H1 (cell line): ENCODE results near the gene LAMA3. TPM values are rescaled to one million over a fixed set of nuclear protein-coding genes. Genes with fewer than 3 reads are reported as not detected.

ENCODE experiments used
- CTCF ChIA-PET: fragments of 300-600 bp; sonication (Branson Sonifier 250); formaldehyde crosslinking; loops from one replicate; lab custom pipeline; 2021; ENCODE audit not compliant: partially characterized antibody; lab: Charles Lee
- POLR2A ChIA-PET: fragments of 300-600 bp; sonication (Branson Sonifier 250); formaldehyde crosslinking; loops from one replicate; lab custom pipeline; 2021; ENCODE audit warnings: inconsistent platforms; ENCODE audit not compliant: partially characterized antibody; lab: Charles Lee
- DNase-seq, 2 experiments: peaks; one replicate each; pipeline versions ENCODE4 v3.0.0 to v3.0.0-alpha.2; 2010 to 2022; ENCODE audit warnings: low spot score in 2 of 2, low read depth in 1 of 2, mixed read lengths in 1 of 2
- FAIRE-seq: peaks from 2 replicates; lab custom pipeline; 2011; peaks lifted over from hg19 to GRCh38; lab: Jason Lieb, UNC
- H2AFZ ChIP-seq: 2 replicates; pipeline ENCODE4 v1.8.1; 2012; ENCODE audit warnings: low read length, inconsistent platforms
- H2AK5ac ChIP-seq: 2 replicates; pipeline ENCODE4 v1.6.1; 2013; ENCODE audit warnings: low read depth, low read length
- H2BK120ac ChIP-seq: replicated peaks from 2 replicates; pipeline ENCODE3; 2013; ENCODE audit warnings: low read depth, low read length, inconsistent platforms
- H2BK12ac ChIP-seq: 2 replicates; pipeline ENCODE4 v1.6.1; 2013; ENCODE audit warnings: low read depth, low read length
- H2BK15ac ChIP-seq: 2 replicates; pipeline ENCODE4 v1.6.1; 2013; ENCODE audit warnings: low read length
- H2BK20ac ChIP-seq: 2 replicates; pipeline ENCODE4 v1.6.1; 2013; ENCODE audit warnings: low read length
- H2BK5ac ChIP-seq: 2 replicates; pipeline ENCODE4 v1.6.1; 2013; ENCODE audit warnings: low read depth, low read length
- H3K14ac ChIP-seq: 2 replicates; pipeline ENCODE4 v1.6.1; 2013; ENCODE audit warnings: inconsistent platforms; ENCODE audit not compliant: insufficient read length
- H3K18ac ChIP-seq: 2 replicates; pipeline ENCODE4 v1.6.1; 2013; ENCODE audit warnings: low read length; ENCODE audit errors: extremely low read depth
- H3K23ac ChIP-seq: 2 replicates; pipeline ENCODE4 v1.6.1; 2013; ENCODE audit warnings: inconsistent platforms; ENCODE audit not compliant: insufficient read length
- H3K23me2 ChIP-seq: 2 replicates; pipeline ENCODE4 v1.6.1; 2013; ENCODE audit warnings: low read depth, low read length
- H3K27ac ChIP-seq: 2 replicates; pipeline ENCODE4 v1.6.1; 2011; ENCODE audit warnings: low read depth, low read length, inconsistent platforms
- H3K27me3 ChIP-seq, 4 experiments: replicated peaks in 1 of 4; 1 replicate in 1 of 4; 2 replicates in 3 of 4; pipeline versions ENCODE4 v1.6.1 to v1.8.1; 2011 to 2013; ENCODE audit warnings: low read length in 3 of 4, mild to moderate bottlenecking in 3 of 4, inconsistent platforms in 2 of 4, mixed read lengths in 2 of 4, moderate library complexity in 1 of 4; ENCODE audit not compliant: control insufficient read depth in 3 of 4, insufficient read depth in 3 of 4; ENCODE audit errors: extremely low read depth in 1 of 4
- H3K36me3 ChIP-seq, 4 experiments: 2 replicates each; pipeline versions ENCODE4 v1.6.1 to v1.8.1; 2011 to 2013; ENCODE audit warnings: mild to moderate bottlenecking in 4 of 4, low read length in 3 of 4, moderate library complexity in 2 of 4, control low read depth in 1 of 4, inconsistent platforms in 1 of 4; ENCODE audit not compliant: insufficient read depth in 4 of 4, control insufficient read depth in 2 of 4
- H3K4ac ChIP-seq: replicated peaks from 2 replicates; pipeline ENCODE3; 2013; ENCODE audit warnings: low read length, low read depth, mixed read lengths, inconsistent platforms; ENCODE audit not compliant: insufficient read length
- H3K4me1 ChIP-seq, 4 experiments: replicated peaks in 1 of 4; 1 replicate in 1 of 4; 2 replicates in 3 of 4; pipeline versions ENCODE4 v1.6.1 to v1.8.1; 2011 to 2013; ENCODE audit warnings: low read length in 3 of 4, inconsistent platforms in 2 of 4, mixed read lengths in 1 of 4; ENCODE audit not compliant: insufficient read depth in 4 of 4, control insufficient read depth in 3 of 4
- H3K4me2 ChIP-seq, 2 experiments: 2 replicates each; pipeline versions ENCODE4 v1.6.1 to v1.8.1; 2011 to 2013; ENCODE audit warnings: low read depth in 2 of 2, low read length in 2 of 2, control low read depth in 1 of 2, inconsistent platforms in 1 of 2, mild to moderate bottlenecking in 1 of 2; ENCODE audit not compliant: insufficient read depth in 1 of 2
- H3K4me3 ChIP-seq, 4 experiments: fragments of 200-600, 300-600 bp in 1 of 4; sonication (generic), shearing (Covaris generic), sonication (Bioruptor Twin) in 1 of 4; 2 replicates each; pipeline versions ENCODE4 v1.5.1 to v1.8.1; 2011 to 2016; ENCODE audit warnings: low read length in 4 of 4, low read depth in 3 of 4, control low read depth in 2 of 4, inconsistent platforms in 2 of 4, mild to moderate bottlenecking in 2 of 4, mixed read lengths in 1 of 4, moderate library complexity in 1 of 4; ENCODE audit not compliant: insufficient read depth in 2 of 4; ENCODE audit errors: extremely low read depth in 1 of 4
- H3K56ac ChIP-seq: replicated peaks from 2 replicates; pipeline ENCODE3; 2013; ENCODE audit warnings: low read depth, mild to moderate bottlenecking, mixed read lengths, low read length, inconsistent platforms; ENCODE audit not compliant: insufficient read length
- H3K79me1 ChIP-seq: 2 replicates; pipeline ENCODE4 v1.6.1; 2013; ENCODE audit warnings: low read depth, low read length, control low read depth
- H3K79me2 ChIP-seq, 2 experiments: 2 replicates each; pipeline versions ENCODE4 v1.6.1 to v1.8.1; 2012 to 2013; ENCODE audit warnings: low read length in 2 of 2, mild to moderate bottlenecking in 2 of 2, inconsistent platforms in 1 of 2; ENCODE audit not compliant: insufficient read depth in 2 of 2, control insufficient read depth in 1 of 2
- H3K9ac ChIP-seq, 4 experiments: replicated peaks in 1 of 4; 1 replicate in 1 of 4; 2 replicates in 3 of 4; pipeline versions ENCODE4 v1.6.1 to v1.8.1; 2011 to 2013; ENCODE audit warnings: low read depth in 3 of 4, low read length in 3 of 4, control low read depth in 2 of 4, mild to moderate bottlenecking in 2 of 4, moderate library complexity in 2 of 4, inconsistent platforms in 1 of 4; ENCODE audit errors: extremely low read depth in 1 of 4
- H3K9me3 ChIP-seq, 2 experiments: 2 replicates each; pipeline versions ENCODE4 v1.6.1 to v1.8.1; 2012 to 2013; ENCODE audit warnings: mild to moderate bottlenecking in 2 of 2, moderate library complexity in 2 of 2, control low read depth in 1 of 2, inconsistent platforms in 1 of 2, low read depth in 1 of 2, low read length in 1 of 2, mixed read lengths in 1 of 2; ENCODE audit not compliant: insufficient read depth in 2 of 2
- H4K20me1 ChIP-seq, 2 experiments: replicated peaks in 1 of 2; 2 replicates each; pipeline versions ENCODE3 to v1.8.1; 2011 to 2013; ENCODE audit warnings: inconsistent platforms in 2 of 2, low read length in 2 of 2, mild to moderate bottlenecking in 1 of 2; ENCODE audit not compliant: insufficient read depth in 2 of 2, control insufficient read depth in 1 of 2
- H4K5ac ChIP-seq: 2 replicates; pipeline ENCODE4 v1.6.1; 2013; ENCODE audit warnings: low read length, low read depth, mixed read lengths, inconsistent platforms; ENCODE audit not compliant: insufficient read length
- H4K8ac ChIP-seq: 2 replicates; pipeline ENCODE4 v1.8.0; 2013; ENCODE audit warnings: mild to moderate bottlenecking, moderate library complexity, low read length, inconsistent platforms; ENCODE audit not compliant: insufficient read depth; ENCODE audit errors: extremely low read depth
- H4K91ac ChIP-seq: replicated peaks from 2 replicates; pipeline ENCODE3; 2013; ENCODE audit warnings: low read length, mixed read lengths, inconsistent platforms; ENCODE audit not compliant: insufficient read length
- HDAC6 ChIP-seq: IDR thresholded peaks from one replicate; pipeline ENCODE4 v1.7.1; 2012; ENCODE audit warnings: low read depth, mild to moderate bottlenecking, inconsistent platforms, low read length, moderate library complexity
- JUN ChIP-seq: IDR thresholded peaks from 2 replicates; pipeline ENCODE4 v1.6.1; 2011; ENCODE audit warnings: low read depth, mild to moderate bottlenecking, improper control_type of control experiment, low read length
- KDM4A ChIP-seq: IDR thresholded peaks from one replicate; pipeline ENCODE4 v1.7.1; 2012; ENCODE audit warnings: low read depth, mild to moderate bottlenecking, moderate library complexity, low read length, inconsistent platforms; ENCODE audit not compliant: severe bottlenecking
- NANOG ChIP-seq: IDR thresholded peaks from 2 replicates; pipeline ENCODE4 v1.6.1; 2011; ENCODE audit warnings: low read length, low read depth, mild to moderate bottlenecking, inconsistent platforms; ENCODE audit not compliant: insufficient read depth, poor library complexity, severe bottlenecking
- RAD21 ChIP-seq, 2 experiments: IDR thresholded peaks in 1 of 2; conservative IDR thresholded peaks in 1 of 2; 2 replicates each; pipeline ENCODE4 v1.6.1; 2011; ENCODE audit warnings: low read depth in 2 of 2, low read length in 2 of 2, improper control_type of control experiment in 1 of 2, inconsistent platforms in 1 of 2, mild to moderate bottlenecking in 1 of 2, moderate library complexity in 1 of 2
- TAF1 ChIP-seq: IDR thresholded peaks from 2 replicates; pipeline ENCODE4 v1.6.1; 2011; ENCODE audit warnings: mild to moderate bottlenecking, low read depth, low read length
- TBP ChIP-seq: IDR thresholded peaks from 2 replicates; pipeline ENCODE4 v1.6.1; 2011; ENCODE audit warnings: low read depth, low read length, improper control_type of control experiment
- WGBS, 2 experiments: shearing (Covaris generic) in 1 of 2; methylation state at CpG; one replicate each; pipeline versions ENCODE4 v1.1.6 to v1.1.7; 2013 to 2015; ENCODE audit warnings: low lambda C conversion rate in 2 of 2, mixed read lengths in 2 of 2, inconsistent platforms in 1 of 2, low coverage in 1 of 2, missing lambda C conversion rate in 1 of 2; ENCODE audit not compliant: insufficient replicate concordance in 2 of 2, insufficient coverage in 1 of 2, insufficient read length in 1 of 2; ENCODE audit errors: extremely low coverage in 1 of 2, missing lambda C conversion rate in 1 of 2; 5-methylcytosine and 5-hydroxymethylcytosine counted together
- polyA plus RNA-seq, 7 experiments: library from polyadenylated mRNA; depleted of rRNA in 3 of 7; stranded (reverse) in 5 of 7; unstranded in 2 of 7; fragments of >200 nt in 5 of 7; fragments of 200-250 nt in 2 of 7; gene quantifications; 1 replicate in 5 of 7; 2 replicates in 1 of 7; 4 replicates in 1 of 7; pipeline versions ENCODE4 v1.2.1 to v1.2.3, GENCODE V29; 2011 to 2013; ENCODE audit warnings: missing spikeins in 2 of 7, mixed read lengths in 2 of 7
- total RNA-seq: library from RNA; stranded (reverse); fragmentation: NEBNext Ultra II Directional; extraction: Animal tissue kit (Norgen Biotek cat#: 25700); gene quantifications from 2 replicates; pipeline ENCODE4 v1.2.1, GENCODE V29; 2021

Gene LAMA3
- total and polyA plus RNA-seq, 2 of the 8 experiments (the other 6 are each of a cell fraction or from before 2014, with no cell fraction given) = 0.76 to 5.0 TPM

GRCh38 chr18:23668731-23669130, 20.5 kb upstream of the LAMA3 start:
- TF ChIP-seq RAD21 (IDR thresholded peaks at IDR 0.05 in 1 of 2, conservative IDR thresholded peaks at IDR 0.05 in 1 of 2; ENCODE audit: low read depth in 2 of 2, low read length in 2 of 2) (no peak), JUN (no peak), TBP (no peak), NANOG (peak; percentile 26), TAF1 (no peak), HDAC6 (no peak), KDM4A (no peak)
- H3K4me2 ChIP-seq = peak overlapping the region; percentile 17 to 47; a peak in 2 of 4 replicates
- CTCF ChIA-PET = no interaction called here

More at GRCh38 chr18:23668731-23669130, 20.5 kb upstream of the LAMA3 start:
- Histone ChIP-seq H3K18ac (peak overlapping the region; percentile 21; the same call in 1 of the 2 replicates), H2AFZ (0 out of 2 replicates have a peak overlapping the region, but pooled peaks have one; percentile 34), H3K23ac (no peak overlapping the region), H3K4me3 (no peak overlapping the region), H3K4me1 (peaks cover 0 to 2% (median under 1%) of the 10 kb centered on the region in 4 experiments; a peak in 2 of 7 replicates), H3K79me1 (no peaks in the 10 kb centered on the region), H3K79me2 (no peaks in the 10 kb centered on the region), H4K20me1 (no peaks in the 10 kb centered on the region), H2BK5ac (no peak overlapping the region), H4K91ac (no peak overlapping the region), H2AK5ac (no peak overlapping the region), H4K5ac (no peak overlapping the region), H2BK20ac (no peak overlapping the region), H2BK15ac (no peak overlapping the region), H2BK120ac (no peak overlapping the region), H3K36me3 (no peaks in the 10 kb centered on the region), H3K23me2 (no peaks in the 10 kb centered on the region), H3K9ac (no peak overlapping the region), H4K8ac (no peak overlapping the region), H3K27me3 (no peaks in the 10 kb centered on the region), H3K4ac (no peak overlapping the region), H3K56ac (no peak overlapping the region), H3K9me3 (no peaks in the 10 kb centered on the region), H3K14ac (no peak overlapping the region), H3K27ac (no peak overlapping the region), H2BK12ac (no peak overlapping the region)
- 16% methylated on average over 4 of the region's 4 CpGs; no CpG with 5 or more reads in 1 of the 2 experiments for WGBS, 2 experiments
- POLR2A ChIA-PET = no interaction called here
- DNase-seq = no peak
- no peak for FAIRE-seq
